ENCODE results near the gene SIRT3. TPM values are rescaled to one million over a fixed set of nuclear protein-coding genes. Genes with fewer than 3 reads are reported as not detected.

The SIRT3 gene
- total and polyA plus RNA-seq, 2 of the 13 experiments (the other 11 are each of a cell fraction or from before 2014, with no cell fraction given) = 15.1 to 18.2 TPM

DNA sequence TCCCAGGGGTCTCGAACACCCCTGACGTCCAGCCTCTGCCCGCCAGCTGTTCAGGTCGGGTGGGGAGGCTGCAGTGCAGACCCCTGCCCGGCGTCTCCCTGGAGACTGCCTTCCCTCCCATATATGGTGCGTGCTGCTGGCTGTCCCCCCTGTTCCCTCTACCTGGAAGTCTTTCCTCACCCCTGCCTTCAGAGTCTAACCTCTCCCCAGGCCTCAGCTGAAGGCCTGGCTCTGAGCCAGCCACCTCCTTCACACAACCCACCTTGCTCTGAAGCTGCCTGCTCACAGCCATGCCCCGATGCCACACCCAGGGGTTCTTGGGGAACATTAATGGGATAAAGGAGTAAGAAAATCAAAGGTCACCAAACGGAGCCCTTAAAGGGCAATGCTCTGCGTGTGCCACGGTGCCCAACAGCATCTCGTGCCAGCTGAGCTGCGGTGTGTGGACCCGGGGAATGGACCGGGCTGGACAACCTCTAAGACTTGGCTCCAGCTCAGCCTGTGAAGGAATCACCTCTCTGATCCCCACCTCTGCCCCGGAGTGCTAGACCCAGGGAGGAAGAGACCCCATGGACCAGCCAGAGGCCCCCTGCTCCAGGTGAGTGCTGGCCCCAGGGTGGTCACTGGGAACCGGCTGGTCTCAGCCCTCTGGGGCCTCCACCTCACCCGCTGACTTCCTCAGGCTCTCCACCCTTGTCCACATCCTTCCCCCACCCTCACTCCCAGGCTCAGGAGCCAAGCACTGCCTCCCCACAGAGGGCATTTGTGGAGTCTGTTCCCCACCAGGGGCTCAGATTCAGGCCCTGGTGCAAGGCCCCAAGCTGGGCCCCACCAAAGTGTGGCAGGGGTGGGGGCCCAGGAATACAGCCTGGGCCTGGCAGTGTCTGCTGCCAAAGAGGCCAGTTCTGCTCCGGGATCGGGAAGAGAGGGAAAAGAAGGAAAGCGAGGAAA lies 42.1 kb upstream of the SIRT3 start, which contains the start of gene NLRP6:
Gene NLRP6 (plus strand): TSS at position 407 of the 951 bp plus-strand sequence. CDS start 163 bp downstream, at position 570.
- Histone ChIP-seq H3K4me2 (ENCODE audit: low read depth, low read length) (no peak within 1 kb of the TSS), H4K20me1 (ENCODE audit: insufficient read depth, low read length) (no peaks in the 10 kb centered on the region), H3K4me1 (ENCODE audit: insufficient read depth, low read length) (no peaks in the 10 kb centered on the region), H3K27me3 (ENCODE audit: control insufficient read depth in 1 of 2, insufficient read depth in 2 of 2, low read length in 2 of 2) (peaks cover 7 to 51% of the 10 kb centered on the region in 2 experiments), H3K4me3 (replicated peaks in 1 of 3; ENCODE audit: insufficient read depth in 1 of 3, low read depth in 2 of 3, low read length in 3 of 3) (no peak within 1 kb of the TSS), H3K79me2 (ENCODE audit: insufficient read depth, low read length) (no peaks in the 10 kb centered on the region), H2AFZ (ENCODE audit: low read length) (no peak within 1 kb of the TSS), H3K27ac (ENCODE audit: extremely low read length, insufficient read depth, low read length) (no peak within 1 kb of the TSS), H3K9me3 (ENCODE audit: low read length) (no peaks in the 10 kb centered on the region), H3K36me3 (replicated peaks in 1 of 2; ENCODE audit: control insufficient read depth in 1 of 2, insufficient read depth in 2 of 2, low read length in 2 of 2) (no peaks in the 10 kb centered on the region), H3K9ac (ENCODE audit: insufficient read depth, low read depth, low read length) (no peak within 1 kb of the TSS)
- POLR2A ChIA-PET = no interaction called here
- DNase-seq (ENCODE audit: low spot score) (no peak), FAIRE-seq (no peak), ATAC-seq (no peak)
- in situ Hi-C loops (cut with HindIII; ENCODE audit: extremely low pct_ligation_motif_present, low pct_unique_long_range_greater_than_20kb) (no loop called here), intact Hi-C loops (cut with micrococcal nuclease; ENCODE audit: unreplicated experiment) (no loop called here)
- TF ChIP-seq, protein P1, sequence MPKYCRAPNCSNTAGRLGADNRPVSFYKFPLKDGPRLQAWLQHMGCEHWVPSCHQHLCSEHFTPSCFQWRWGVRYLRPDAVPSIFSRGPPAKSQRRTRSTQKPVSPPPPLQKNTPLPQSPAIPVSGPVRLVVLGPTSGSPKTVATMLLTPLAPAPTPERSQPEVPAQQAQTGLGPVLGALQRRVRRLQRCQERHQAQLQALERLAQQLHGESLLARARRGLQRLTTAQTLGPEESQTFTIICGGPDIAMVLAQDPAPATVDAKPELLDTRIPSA (CRISPR knock-in tag; IDR thresholded peaks at IDR 0.05; ENCODE audit: borderline replicate concordance) = no peak
- TF ChIP-seq TEAD3 (CRISPR knock-in tag; optimal IDR thresholded peaks at IDR 0.05; ENCODE audit: borderline replicate concordance) = no peak
- TF ChIP-seq BRD4 (CRISPR knock-in tag; IDR thresholded peaks at IDR 0.05) = no peak
- no peak for TF ChIP-seq ZNF329 (CRISPR knock-in tag; IDR thresholded peaks at IDR 0.05; ENCODE audit: low read depth)
- TF ChIP-seq, protein P2, sequence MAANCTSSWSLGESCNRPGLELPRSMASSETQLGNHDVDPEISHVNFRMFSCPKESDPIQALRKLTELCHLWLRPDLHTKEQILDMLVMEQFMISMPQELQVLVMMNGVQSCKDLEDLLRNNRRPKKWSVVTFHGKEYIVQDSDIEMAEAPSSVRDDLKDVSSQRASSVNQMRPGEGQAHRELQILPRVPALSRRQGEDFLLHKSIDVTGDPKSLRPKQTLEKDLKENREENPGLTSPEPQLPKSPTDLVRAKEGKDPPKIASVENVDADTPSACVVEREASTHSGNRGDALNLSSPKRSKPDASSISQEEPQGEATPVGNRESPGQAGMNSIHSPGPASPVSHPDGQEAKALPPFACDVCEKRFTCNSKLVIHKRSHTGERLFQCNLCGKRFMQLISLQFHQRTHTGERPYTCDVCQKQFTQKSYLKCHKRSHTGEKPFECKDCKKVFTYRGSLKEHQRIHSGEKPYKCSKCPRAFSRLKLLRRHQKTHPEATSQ (CRISPR knock-in tag; IDR thresholded peaks at IDR 0.05; ENCODE audit: borderline replicate concordance) = no peak
- CTCF ChIA-PET (ENCODE audit: low intra/inter-chr PET ratio, low total read pairs) = no interaction called here
- no TSS peak for BruUV-seq (replicated peaks)
- 52% methylated on average over 19 of the region's 21 CpGs for WGBS (ENCODE audit: low lambda C conversion rate)
